ENCODE measurements around the gene PSAPL1.

Gene PSAPL1

DNA sequence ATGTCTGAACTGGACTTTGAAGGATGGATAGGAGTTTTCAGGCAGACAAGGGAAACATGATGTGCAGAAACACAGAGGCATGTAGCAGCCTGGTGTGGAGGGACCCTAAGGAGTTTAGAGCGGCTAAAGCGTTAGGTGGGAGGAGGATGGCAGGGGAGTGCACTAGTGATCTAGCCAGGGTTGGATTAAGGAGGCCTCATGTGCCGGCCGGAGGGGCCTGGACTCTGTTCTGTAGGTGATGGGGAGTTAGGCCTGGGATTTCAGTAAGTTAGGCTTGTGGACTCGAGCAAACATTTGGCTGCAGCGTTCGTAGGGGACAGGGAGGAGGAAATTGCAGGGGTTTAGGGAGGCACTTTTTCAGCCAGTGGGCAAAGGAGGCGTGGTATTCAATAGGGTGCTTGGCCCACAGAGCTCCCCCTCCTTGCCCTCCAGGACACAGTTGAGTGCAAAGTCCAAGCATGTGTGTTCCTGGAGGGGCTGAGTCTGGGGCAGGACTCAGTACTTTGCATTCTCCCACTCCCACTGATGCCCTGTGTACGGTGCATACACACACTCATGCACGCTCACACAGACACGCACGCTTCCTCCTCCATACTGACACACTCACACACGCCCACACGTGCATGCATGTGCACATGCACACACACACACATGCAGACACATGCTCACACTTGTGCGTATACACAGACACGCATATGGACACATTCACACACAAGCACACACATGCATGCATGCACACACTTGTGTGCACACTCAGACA, 18.6 kb downstream of the PSAPL1 start:
- DNase-seq: no peak

- DNase-seq: no peak
Measured at GRCh38 chr4:7414736-7415510, 19.8 kb downstream of the PSAPL1 start.

GRCh38 chr4:7414046-7414445, 20.7 kb downstream of the PSAPL1 start:
- no peak for DNase-seq

GRCh38 chr4:7412554-7412912, 22.2 kb downstream of the PSAPL1 start:
- no peak for DNase-seq

GRCh38 chr4:7411896-7412553, 22.7 kb downstream of the PSAPL1 start:
- no peak for DNase-seq

DNA sequence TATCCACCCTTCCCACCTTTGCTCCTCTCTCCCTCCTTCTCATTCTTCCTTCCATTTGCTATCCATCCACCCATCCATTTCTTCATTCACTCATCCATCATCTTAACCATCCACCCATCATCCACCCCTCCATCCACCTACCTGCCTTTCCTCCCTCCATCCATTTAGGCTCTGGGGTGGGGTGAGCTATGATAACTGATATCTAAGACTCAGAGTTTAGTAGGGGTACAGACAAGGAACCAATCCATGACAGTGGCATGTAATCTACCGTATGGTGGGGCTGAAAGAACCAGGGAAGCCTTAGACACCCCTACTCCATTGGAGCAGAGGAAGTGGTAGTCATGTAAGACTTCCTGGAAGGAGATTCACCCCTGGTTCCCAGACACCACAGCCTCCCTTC, 23.2 kb downstream of the PSAPL1 start:
- DNase-seq: no peak

- DNase-seq: no peak
Measured at GRCh38 chr4:7410446-7410845, 24.3 kb downstream of the PSAPL1 start.

GRCh38 chr4:7408166-7408565, 26.6 kb downstream of the PSAPL1 start:
- DNase-seq: no peak

- no peak for DNase-seq
Measured at GRCh38 chr4:7403001-7403400, 31.7 kb downstream of the PSAPL1 start.

- no peak for DNase-seq
Measured at GRCh38 chr4:7402526-7402925, 32.2 kb downstream of the PSAPL1 start.

- DNase-seq: no peak
Measured at GRCh38 chr4:7400671-7401298, 33.9 kb downstream of the PSAPL1 start.

GRCh38 chr4:7399440-7400234, 35.1 kb downstream of the PSAPL1 start:
- DNase-seq: no peak

GRCh38 chr4:7398788-7399439, 35.8 kb downstream of the PSAPL1 start:
- no peak for DNase-seq

DNA sequence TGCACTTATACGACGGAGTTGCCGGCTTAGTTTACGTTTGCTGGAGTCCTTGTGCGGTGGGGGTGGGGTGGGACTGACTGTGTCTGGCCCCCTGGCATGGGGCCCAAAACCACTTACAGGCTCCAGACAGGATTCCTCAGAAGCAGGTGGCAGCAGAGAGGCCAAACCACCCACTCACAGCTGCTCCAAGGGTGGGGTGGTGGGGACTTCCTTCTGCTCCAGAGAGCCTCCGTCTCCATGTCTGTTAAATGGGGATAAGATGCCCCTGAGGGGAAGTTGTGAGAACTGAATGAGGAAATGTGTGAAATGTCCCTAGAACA, 36.7 kb downstream of the PSAPL1 start:
- DNase-seq: no peak

DNA sequence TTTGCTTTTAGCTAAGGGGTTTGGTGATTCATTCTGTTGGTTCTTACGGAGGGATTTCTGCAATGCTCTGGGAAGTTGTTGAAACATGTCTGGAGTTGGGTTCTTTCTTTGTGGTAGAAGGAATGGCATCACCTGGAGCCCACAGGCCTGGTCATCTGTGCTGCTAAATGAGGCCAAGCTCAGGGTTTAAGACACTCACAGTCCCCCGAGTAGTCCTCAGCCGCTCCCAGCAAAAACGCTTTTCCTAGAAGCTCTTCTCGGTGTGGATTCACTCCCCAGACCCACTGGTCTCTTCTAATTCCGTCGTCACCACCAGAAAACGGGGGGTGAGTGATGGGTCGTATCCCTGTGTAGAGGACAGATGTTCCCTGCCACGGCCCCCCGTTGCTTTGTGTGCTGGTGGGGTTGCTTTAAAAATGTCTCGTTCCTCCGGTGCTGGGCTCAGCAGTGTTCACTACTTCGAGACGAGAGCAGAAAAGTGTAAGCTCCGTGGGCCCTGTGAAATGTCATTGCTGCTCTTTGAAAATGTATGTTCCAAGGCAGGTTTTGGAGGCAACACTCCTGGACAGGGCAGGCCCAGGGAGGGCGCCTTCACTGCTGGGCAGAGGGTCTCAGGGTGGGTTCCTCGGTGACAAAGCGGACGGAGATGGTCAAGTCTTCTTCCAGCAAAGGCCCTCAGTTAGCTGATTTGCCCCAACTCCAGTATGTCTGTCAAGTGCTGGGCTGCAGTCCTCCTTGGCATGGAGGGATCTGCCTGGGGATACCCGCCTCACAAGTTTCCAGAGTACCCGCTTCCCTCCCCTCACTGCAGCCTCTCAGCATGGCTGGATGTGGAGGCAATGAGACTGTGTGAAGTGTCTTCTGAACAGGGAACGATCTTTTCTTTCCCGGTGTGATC, 37.3 kb downstream of the PSAPL1 start:
- no peak for DNase-seq

DNA sequence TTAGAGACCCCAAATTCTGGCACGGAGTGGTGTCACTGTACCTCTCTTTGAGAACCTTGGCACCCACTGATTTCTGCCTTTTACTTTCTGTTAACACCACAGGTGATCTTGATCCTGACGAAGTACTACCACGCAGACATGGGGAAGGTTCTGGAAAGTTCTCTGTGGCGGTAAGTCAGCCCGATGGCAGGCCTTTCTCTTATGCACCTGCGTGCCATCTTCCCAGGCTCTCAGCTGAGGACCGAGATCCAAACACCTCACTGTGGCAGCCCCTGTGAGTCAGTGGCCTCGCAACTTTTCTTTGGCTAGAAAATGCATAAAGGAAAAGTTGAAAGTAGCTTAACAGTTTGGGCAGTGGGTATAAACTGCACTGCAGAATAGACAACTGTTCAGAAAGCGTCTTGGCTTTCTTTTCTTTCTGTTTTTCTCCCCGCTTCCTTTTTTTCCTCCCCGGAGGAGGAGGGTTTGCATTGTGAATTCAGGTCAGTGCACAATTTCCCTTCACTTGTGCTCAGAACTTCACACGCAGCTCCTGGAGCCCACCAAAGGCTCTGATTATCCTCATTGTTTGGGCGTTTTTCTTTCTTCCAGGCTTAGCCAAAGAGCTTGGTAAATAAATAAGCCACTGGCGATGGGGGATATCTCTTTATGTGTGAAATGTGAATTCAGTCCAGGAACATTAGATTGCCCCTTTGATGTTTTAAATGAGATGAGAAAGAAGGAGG, 38.4 kb downstream of the PSAPL1 start:
- DNase-seq: no peak

GRCh38 chr4:7395645-7396044, 39.1 kb downstream of the PSAPL1 start:
- DNase-seq: no peak

DNA sequence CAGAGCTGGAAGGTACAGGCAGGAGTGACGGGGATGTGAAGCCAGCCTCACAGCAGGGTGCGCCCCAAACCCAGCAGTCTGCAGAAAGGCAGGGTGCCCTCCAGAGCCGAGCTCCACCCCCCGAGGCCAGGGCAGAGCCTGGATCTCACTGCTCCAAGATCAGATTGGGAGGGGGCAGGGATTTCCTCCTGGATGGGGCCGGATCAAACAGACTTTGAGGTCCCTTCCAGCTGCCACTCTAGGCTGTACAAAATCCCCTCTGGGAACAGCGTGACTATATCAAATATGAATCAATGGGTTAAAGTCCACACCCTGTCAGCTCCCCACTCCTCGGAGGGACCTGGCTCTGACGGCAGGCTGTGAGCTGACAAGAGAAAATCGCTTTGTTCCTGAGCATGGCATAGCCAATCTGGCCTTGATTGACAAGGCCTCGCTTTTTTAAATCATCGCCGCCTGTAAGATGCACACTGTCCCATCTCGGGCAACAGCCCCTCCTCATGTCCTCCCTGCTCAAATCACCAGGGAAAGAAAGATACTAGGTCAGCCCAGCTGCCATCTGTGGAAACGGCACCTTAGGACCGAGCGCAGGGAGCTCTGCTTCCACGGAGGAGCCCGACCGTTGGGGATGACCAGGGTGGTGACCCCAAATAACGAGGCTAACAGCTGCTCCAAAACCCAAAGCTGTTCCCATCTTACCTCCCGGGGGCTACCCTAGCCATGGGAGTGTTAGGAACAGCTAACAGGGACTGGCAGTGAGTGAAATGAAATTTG, 39.9 kb downstream of the PSAPL1 start:
- no peak for DNase-seq

Data from SIG-M5 (cell line).